ENCODE measurements around the gene PEX14. TPM values are rescaled to one million over a fixed set of nuclear protein-coding genes. Genes with fewer than 3 reads are reported as not detected.

PEX14 gene
- polyA plus RNA-seq, 1 donor from 2014 or later = 13.5 TPM

DNA sequence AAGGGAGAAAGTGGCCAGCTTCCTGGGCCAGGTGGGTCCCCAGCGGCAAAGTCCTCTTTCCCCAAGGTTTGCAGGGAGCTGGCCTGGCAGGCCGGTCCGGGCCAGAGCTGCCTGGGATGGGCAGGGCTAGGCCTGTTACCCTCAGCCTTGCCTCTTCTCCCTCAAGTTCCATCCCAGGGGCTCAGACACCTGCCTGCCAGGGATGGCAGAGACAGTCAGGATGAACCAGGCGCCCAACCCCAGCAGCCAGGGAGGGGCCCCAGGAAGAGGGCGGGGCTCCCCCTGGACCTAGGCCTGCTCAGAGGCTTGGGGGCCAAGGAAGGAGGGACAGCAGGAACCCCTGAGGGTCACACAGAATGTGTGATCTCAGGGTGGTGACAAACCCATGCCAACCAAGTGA lies 201.1 kb downstream of the PEX14 start:
- Histone ChIP-seq H3K9ac (ENCODE audit: low read length) (no peak overlapping the region), H3K36me3 (ENCODE audit: insufficient read depth, low read length) (no peaks in the 10 kb centered on the region), H3K27me3 (ENCODE audit: insufficient read depth, low read depth, low read length) (no peaks in the 10 kb centered on the region), H3K4me2 (ENCODE audit: low read length) (no peak overlapping the region), H3K9me2 (ENCODE audit: insufficient read depth, low read length) (no peaks in the 10 kb centered on the region), H3K4me3 (ENCODE audit: low read length) (no peak overlapping the region), H3F3A (ENCODE audit: insufficient read depth, low read length, poor library complexity, severe bottlenecking) (no peaks in the 10 kb centered on the region), H3K27ac (ENCODE audit: low read length) (no peak overlapping the region), H2AFZ (ENCODE audit: low read depth, low read length) (no peak overlapping the region), H3K79me2 (replicated peaks; ENCODE audit: insufficient read depth, low read length) (no peaks in the 10 kb centered on the region), H4K20me1 (ENCODE audit: insufficient read depth) (no peaks in the 10 kb centered on the region), H3K9me3 (ENCODE audit: low read length) (no peaks in the 10 kb centered on the region)
- TF ChIP-seq, protein P1, sequence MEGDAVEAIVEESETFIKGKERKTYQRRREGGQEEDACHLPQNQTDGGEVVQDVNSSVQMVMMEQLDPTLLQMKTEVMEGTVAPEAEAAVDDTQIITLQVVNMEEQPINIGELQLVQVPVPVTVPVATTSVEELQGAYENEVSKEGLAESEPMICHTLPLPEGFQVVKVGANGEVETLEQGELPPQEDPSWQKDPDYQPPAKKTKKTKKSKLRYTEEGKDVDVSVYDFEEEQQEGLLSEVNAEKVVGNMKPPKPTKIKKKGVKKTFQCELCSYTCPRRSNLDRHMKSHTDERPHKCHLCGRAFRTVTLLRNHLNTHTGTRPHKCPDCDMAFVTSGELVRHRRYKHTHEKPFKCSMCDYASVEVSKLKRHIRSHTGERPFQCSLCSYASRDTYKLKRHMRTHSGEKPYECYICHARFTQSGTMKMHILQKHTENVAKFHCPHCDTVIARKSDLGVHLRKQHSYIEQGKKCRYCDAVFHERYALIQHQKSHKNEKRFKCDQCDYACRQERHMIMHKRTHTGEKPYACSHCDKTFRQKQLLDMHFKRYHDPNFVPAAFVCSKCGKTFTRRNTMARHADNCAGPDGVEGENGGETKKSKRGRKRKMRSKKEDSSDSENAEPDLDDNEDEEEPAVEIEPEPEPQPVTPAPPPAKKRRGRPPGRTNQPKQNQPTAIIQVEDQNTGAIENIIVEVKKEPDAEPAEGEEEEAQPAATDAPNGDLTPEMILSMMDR (IDR thresholded peaks at IDR 0.05; ENCODE audit: poor library complexity, severe bottlenecking) = no peak
- TF ChIP-seq SMC3 (conservative IDR thresholded peaks at IDR 0.05; ENCODE audit: poor library complexity) (no peak), RAD21 (conservative IDR thresholded peaks at IDR 0.05) (no peak), EP300 (conservative IDR thresholded peaks at IDR 0.05; ENCODE audit: poor library complexity, severe bottlenecking) (no peak), POLR2AphosphoS5 (IDR thresholded peaks at IDR 0.05) (no peak), TAF1 (IDR thresholded peaks at IDR 0.05; ENCODE audit: low read depth) (no peak), EZH2 (IDR thresholded peaks at IDR 0.05; ENCODE audit: borderline replicate concordance, insufficient read depth, low read length, poor library complexity, severe bottlenecking) (no peak), MXI1 (conservative IDR thresholded peaks at IDR 0.05; ENCODE audit: poor library complexity, severe bottlenecking) (no peak)
- TF ChIP-seq, protein P2, sequence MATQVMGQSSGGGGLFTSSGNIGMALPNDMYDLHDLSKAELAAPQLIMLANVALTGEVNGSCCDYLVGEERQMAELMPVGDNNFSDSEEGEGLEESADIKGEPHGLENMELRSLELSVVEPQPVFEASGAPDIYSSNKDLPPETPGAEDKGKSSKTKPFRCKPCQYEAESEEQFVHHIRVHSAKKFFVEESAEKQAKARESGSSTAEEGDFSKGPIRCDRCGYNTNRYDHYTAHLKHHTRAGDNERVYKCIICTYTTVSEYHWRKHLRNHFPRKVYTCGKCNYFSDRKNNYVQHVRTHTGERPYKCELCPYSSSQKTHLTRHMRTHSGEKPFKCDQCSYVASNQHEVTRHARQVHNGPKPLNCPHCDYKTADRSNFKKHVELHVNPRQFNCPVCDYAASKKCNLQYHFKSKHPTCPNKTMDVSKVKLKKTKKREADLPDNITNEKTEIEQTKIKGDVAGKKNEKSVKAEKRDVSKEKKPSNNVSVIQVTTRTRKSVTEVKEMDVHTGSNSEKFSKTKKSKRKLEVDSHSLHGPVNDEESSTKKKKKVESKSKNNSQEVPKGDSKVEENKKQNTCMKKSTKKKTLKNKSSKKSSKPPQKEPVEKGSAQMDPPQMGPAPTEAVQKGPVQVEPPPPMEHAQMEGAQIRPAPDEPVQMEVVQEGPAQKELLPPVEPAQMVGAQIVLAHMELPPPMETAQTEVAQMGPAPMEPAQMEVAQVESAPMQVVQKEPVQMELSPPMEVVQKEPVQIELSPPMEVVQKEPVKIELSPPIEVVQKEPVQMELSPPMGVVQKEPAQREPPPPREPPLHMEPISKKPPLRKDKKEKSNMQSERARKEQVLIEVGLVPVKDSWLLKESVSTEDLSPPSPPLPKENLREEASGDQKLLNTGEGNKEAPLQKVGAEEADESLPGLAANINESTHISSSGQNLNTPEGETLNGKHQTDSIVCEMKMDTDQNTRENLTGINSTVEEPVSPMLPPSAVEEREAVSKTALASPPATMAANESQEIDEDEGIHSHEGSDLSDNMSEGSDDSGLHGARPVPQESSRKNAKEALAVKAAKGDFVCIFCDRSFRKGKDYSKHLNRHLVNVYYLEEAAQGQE (IDR thresholded peaks at IDR 0.05; ENCODE audit: borderline replicate concordance) = no peak

DNA sequence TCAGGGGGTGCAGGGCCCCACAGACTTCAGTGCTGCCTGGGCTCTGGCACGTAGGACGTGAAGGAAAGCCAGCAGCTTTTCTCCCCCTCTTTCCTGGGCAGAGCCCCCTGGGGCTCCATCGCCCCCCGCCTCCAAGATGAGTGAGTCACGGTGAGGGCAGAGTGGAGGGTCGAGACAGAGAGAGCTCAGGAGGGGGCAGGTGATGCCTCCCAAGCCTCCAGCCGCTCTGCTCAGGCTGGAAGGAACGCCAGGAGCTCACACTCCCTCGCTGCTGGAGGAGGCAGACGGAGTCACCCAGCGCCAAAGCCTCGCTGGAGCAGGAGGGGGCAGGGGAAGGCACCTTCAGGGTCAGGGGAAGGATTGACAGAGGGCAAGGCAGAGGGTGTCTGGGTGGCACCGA lies 202.2 kb downstream of the PEX14 start:
- H2AFZ ChIP-seq (ENCODE audit: low read depth, low read length) = no peak overlapping the region
- no peaks in the 10 kb centered on the region for H3K9me3 ChIP-seq (ENCODE audit: low read length)
- no peaks in the 10 kb centered on the region for H3K9me2 ChIP-seq (ENCODE audit: insufficient read depth, low read length)
- no peaks in the 10 kb centered on the region for H3K79me2 ChIP-seq (replicated peaks; ENCODE audit: insufficient read depth, low read length)
- H3F3A ChIP-seq (ENCODE audit: insufficient read depth, low read length, poor library complexity, severe bottlenecking) = no peaks in the 10 kb centered on the region
- no peak overlapping the region for H3K4me3 ChIP-seq (ENCODE audit: low read length)
- no peaks in the 10 kb centered on the region for H3K36me3 ChIP-seq (ENCODE audit: insufficient read depth, low read length)
- no peaks in the 10 kb centered on the region for H4K20me1 ChIP-seq (ENCODE audit: insufficient read depth)
- H3K4me2 ChIP-seq (ENCODE audit: low read length) = no peak overlapping the region
- TF ChIP-seq POLR2AphosphoS5 (IDR thresholded peaks at IDR 0.05) (no peak), MXI1 (conservative IDR thresholded peaks at IDR 0.05; ENCODE audit: poor library complexity, severe bottlenecking) (no peak), RAD21 (conservative IDR thresholded peaks at IDR 0.05) (no peak), EZH2 (IDR thresholded peaks at IDR 0.05; ENCODE audit: borderline replicate concordance, insufficient read depth, low read length, poor library complexity, severe bottlenecking) (no peak), TAF1 (IDR thresholded peaks at IDR 0.05; ENCODE audit: low read depth) (no peak), SMC3 (conservative IDR thresholded peaks at IDR 0.05; ENCODE audit: poor library complexity) (no peak), EP300 (conservative IDR thresholded peaks at IDR 0.05; ENCODE audit: poor library complexity, severe bottlenecking) (no peak)
- TF ChIP-seq, protein P1 (IDR thresholded peaks at IDR 0.05; ENCODE audit: poor library complexity, severe bottlenecking) = no peak
- TF ChIP-seq, protein P2 (IDR thresholded peaks at IDR 0.05; ENCODE audit: borderline replicate concordance) = no peak
- no peaks in the 10 kb centered on the region for H3K27me3 ChIP-seq (ENCODE audit: insufficient read depth, low read depth, low read length)
- no peak overlapping the region for H3K27ac ChIP-seq (ENCODE audit: low read length)
- H3K9ac ChIP-seq (ENCODE audit: low read length) = no peak overlapping the region
